D341Med (cell line): ENCODE measurements around the gene NRN1L.
A peak's percentile ranks its signal among the peaks of the same experiment; 100 is the strongest.
"Not testable (repeated sequence)": the region's sequence is repeated elsewhere in the genome, so short reads cannot be mapped to it uniquely, and the experiment has no call there.

Experiments used
- DNase-seq: peaks from one replicate; pipeline ENCODE4 v3.0.0; 2012; ENCODE audit warnings: low spot score

The NRN1L gene

GRCh38 chr16:67884684-67885083, at the start of gene NRN1L:
Gene NRN1L (plus strand): TSS chr16:67884885. CDS start chr16:67884904, 19 bp downstream.
- DNase-seq = peak; percentile 96

- not testable (repeated sequence) for DNase-seq
Measured at GRCh38 chr16:67837190-67837589, 47.5 kb upstream of the NRN1L start.

- no peak for DNase-seq
Measured at GRCh38 chr16:67837811-67838210, 46.9 kb upstream of the NRN1L start.

GRCh38 chr16:67841198-67841815, 43.4 kb upstream of the NRN1L start:
- no peak for DNase-seq

GRCh38 chr16:67841816-67842508, 42.7 kb upstream of the NRN1L start, which contains the start of gene THAP11:
Gene THAP11 (plus strand): TSS chr16:67842320. CDS start chr16:67842555, 235 bp downstream.
- peak; percentile 88 for DNase-seq

- peak; percentile 48 for DNase-seq
Measured at GRCh38 chr16:67842509-67843342, 42.0 kb upstream of the NRN1L start.

GRCh38 chr16:67843343-67843765, 41.3 kb upstream of the NRN1L start:
- no peak for DNase-seq

GRCh38 chr16:67844497-67844896, 40.2 kb upstream of the NRN1L start:
- no peak for DNase-seq

GRCh38 chr16:67845291-67846062, 39.2 kb upstream of the NRN1L start:
- no peak for DNase-seq

GRCh38 chr16:67846063-67846319, 38.7 kb upstream of the NRN1L start:
- DNase-seq = no peak

- DNase-seq = peak; percentile 92
Measured at GRCh38 chr16:67846320-67847063, 38.2 kb upstream of the NRN1L start, which contains the start of gene NUTF2. Gene NUTF2 (plus strand): TSS chr16:67846933. CDS start chr16:67865131, 18,198 bp downstream.

GRCh38 chr16:67847064-67847861, 37.4 kb upstream of the NRN1L start, which contains the start of gene CENPT:
Gene CENPT (minus strand): TSS chr16:67847693. CDS start chr16:67833859, 13,834 bp downstream.
- no peak for DNase-seq

GRCh38 chr16:67848118-67848517, 36.6 kb upstream of the NRN1L start:
- no peak for DNase-seq

- no peak for DNase-seq
Measured at GRCh38 chr16:67853670-67854069, 31.0 kb upstream of the NRN1L start.

GRCh38 chr16:67855789-67856188, 28.9 kb upstream of the NRN1L start:
- no peak for DNase-seq

GRCh38 chr16:67856927-67857546, 27.6 kb upstream of the NRN1L start:
- DNase-seq = no peak

- DNase-seq = no peak
Measured at GRCh38 chr16:67857547-67858233, 27.0 kb upstream of the NRN1L start.

- DNase-seq = no peak
Measured at GRCh38 chr16:67858500-67858899, 26.2 kb upstream of the NRN1L start.
